ENCODE measurements around the gene CLCNKB.

- TF ChIP-seq CTCF (conservative IDR thresholded peaks at IDR 0.05) = no peak
- TF ChIP-seq EZH2 (IDR thresholded peaks at IDR 0.05; ENCODE audit: low read depth) = no peak
Observed at GRCh38 chr1:16071614-16072013, 28.0 kb downstream of the CLCNKB start.

Measured in PC-9 (cell line).